SK-N-SH (cell line): Measurements from ENCODE around the gene PDXP.
"Not testable (repeated sequence)": the region's sequence is repeated elsewhere in the genome, so short reads cannot be mapped to it uniquely, and the experiment has no call there.

ENCODE experiments used
- EP300 ChIP-seq, 2 experiments: IDR thresholded peaks; 2 replicates each; pipeline versions ENCODE4 v1.4.0 to v1.6.1; 2012; ENCODE audit warnings: borderline replicate concordance in 1 of 2, low read depth in 1 of 2, low read length in 1 of 2
- GATA2 ChIP-seq: sonication (generic); formaldehyde crosslinking; IDR thresholded peaks from 2 replicates; pipeline ENCODE4 v1.5.0; 2020; ENCODE audit warnings: mild to moderate bottlenecking, missing genetic modification reagents
- POLR2AphosphoS5 ChIP-seq: IDR thresholded peaks from 2 replicates; pipeline ENCODE4 v1.6.1; 2012; ENCODE audit warnings: low read depth, low read length
- TAF1 ChIP-seq: IDR thresholded peaks from 2 replicates; pipeline ENCODE4 v1.6.1; 2012; ENCODE audit warnings: low read depth, mild to moderate bottlenecking, low read length, moderate library complexity, borderline replicate concordance
- TF ChIP-seq, protein P1 (sequence below): IDR thresholded peaks from 2 replicates; pipeline ENCODE4 v1.4.0; 2012; ENCODE audit warnings: low read depth
- TF ChIP-seq, protein P2 (sequence below): fragments of 150-350 bp; IDR thresholded peaks from 2 replicates; pipeline ENCODE4 v1.6.1; 2017; ENCODE audit warnings: antibody characterized with exemption, low read length, low read depth, borderline replicate concordance
- TF ChIP-seq, protein P3 (sequence below): fragments of 200-600 bp; sonication (generic); IDR thresholded peaks from 2 replicates; pipeline ENCODE4 v1.6.1; 2017; ENCODE audit warnings: antibody characterized with exemption, mild to moderate bottlenecking, moderate library complexity
- TF ChIP-seq, protein P4 (sequence below): IDR thresholded peaks from 2 replicates; pipeline ENCODE4 v1.4.0; 2012; ENCODE audit warnings: low read depth, borderline replicate concordance
- TF ChIP-seq, protein P5 (sequence below): IDR thresholded peaks from 2 replicates; pipeline ENCODE4 v1.6.1; 2012; ENCODE audit warnings: mild to moderate bottlenecking, low read depth, low read length, moderate library complexity

DNA sequence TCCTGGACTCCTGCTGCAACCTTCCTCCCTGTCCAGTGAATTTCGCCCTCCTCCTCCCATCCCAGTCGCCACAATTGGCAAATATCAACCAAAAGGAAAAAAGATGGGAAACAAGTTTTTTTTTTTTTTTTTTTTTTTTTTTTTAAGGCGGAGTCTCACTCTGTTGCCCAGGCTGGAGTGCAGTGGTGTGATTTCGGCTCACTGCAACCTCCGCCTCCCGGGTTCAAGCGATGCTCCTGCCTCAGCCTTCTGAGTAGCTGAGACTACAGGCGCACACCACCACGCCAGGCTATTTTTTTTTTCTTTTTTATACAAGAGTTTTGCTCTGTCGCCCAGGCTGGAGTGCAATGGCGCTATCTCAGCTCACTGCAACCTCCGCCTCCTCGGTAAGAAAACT, 37.7 kb downstream of the PDXP start:
- TF ChIP-seq, protein P1, sequence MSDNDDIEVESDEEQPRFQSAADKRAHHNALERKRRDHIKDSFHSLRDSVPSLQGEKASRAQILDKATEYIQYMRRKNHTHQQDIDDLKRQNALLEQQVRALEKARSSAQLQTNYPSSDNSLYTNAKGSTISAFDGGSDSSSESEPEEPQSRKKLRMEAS, result not testable (repeated sequence)
- TF ChIP-seq GATA2; TAF1; POLR2AphosphoS5; EP300 (IDR thresholded peaks at IDR 0.05; ENCODE audit: borderline replicate concordance in 1 of 2, low read depth in 1 of 2, low read length in 1 of 2): not testable (repeated sequence)
- TF ChIP-seq, protein P2, sequence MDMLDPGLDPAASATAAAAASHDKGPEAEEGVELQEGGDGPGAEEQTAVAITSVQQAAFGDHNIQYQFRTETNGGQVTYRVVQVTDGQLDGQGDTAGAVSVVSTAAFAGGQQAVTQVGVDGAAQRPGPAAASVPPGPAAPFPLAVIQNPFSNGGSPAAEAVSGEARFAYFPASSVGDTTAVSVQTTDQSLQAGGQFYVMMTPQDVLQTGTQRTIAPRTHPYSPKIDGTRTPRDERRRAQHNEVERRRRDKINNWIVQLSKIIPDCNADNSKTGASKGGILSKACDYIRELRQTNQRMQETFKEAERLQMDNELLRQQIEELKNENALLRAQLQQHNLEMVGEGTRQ, result not testable (repeated sequence)
- TF ChIP-seq, protein P3, sequence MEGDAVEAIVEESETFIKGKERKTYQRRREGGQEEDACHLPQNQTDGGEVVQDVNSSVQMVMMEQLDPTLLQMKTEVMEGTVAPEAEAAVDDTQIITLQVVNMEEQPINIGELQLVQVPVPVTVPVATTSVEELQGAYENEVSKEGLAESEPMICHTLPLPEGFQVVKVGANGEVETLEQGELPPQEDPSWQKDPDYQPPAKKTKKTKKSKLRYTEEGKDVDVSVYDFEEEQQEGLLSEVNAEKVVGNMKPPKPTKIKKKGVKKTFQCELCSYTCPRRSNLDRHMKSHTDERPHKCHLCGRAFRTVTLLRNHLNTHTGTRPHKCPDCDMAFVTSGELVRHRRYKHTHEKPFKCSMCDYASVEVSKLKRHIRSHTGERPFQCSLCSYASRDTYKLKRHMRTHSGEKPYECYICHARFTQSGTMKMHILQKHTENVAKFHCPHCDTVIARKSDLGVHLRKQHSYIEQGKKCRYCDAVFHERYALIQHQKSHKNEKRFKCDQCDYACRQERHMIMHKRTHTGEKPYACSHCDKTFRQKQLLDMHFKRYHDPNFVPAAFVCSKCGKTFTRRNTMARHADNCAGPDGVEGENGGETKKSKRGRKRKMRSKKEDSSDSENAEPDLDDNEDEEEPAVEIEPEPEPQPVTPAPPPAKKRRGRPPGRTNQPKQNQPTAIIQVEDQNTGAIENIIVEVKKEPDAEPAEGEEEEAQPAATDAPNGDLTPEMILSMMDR, result not testable (repeated sequence)
- TF ChIP-seq, protein P4, sequence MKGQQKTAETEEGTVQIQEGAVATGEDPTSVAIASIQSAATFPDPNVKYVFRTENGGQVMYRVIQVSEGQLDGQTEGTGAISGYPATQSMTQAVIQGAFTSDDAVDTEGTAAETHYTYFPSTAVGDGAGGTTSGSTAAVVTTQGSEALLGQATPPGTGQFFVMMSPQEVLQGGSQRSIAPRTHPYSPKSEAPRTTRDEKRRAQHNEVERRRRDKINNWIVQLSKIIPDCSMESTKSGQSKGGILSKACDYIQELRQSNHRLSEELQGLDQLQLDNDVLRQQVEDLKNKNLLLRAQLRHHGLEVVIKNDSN, result not testable (repeated sequence)
- TF ChIP-seq, protein P5, sequence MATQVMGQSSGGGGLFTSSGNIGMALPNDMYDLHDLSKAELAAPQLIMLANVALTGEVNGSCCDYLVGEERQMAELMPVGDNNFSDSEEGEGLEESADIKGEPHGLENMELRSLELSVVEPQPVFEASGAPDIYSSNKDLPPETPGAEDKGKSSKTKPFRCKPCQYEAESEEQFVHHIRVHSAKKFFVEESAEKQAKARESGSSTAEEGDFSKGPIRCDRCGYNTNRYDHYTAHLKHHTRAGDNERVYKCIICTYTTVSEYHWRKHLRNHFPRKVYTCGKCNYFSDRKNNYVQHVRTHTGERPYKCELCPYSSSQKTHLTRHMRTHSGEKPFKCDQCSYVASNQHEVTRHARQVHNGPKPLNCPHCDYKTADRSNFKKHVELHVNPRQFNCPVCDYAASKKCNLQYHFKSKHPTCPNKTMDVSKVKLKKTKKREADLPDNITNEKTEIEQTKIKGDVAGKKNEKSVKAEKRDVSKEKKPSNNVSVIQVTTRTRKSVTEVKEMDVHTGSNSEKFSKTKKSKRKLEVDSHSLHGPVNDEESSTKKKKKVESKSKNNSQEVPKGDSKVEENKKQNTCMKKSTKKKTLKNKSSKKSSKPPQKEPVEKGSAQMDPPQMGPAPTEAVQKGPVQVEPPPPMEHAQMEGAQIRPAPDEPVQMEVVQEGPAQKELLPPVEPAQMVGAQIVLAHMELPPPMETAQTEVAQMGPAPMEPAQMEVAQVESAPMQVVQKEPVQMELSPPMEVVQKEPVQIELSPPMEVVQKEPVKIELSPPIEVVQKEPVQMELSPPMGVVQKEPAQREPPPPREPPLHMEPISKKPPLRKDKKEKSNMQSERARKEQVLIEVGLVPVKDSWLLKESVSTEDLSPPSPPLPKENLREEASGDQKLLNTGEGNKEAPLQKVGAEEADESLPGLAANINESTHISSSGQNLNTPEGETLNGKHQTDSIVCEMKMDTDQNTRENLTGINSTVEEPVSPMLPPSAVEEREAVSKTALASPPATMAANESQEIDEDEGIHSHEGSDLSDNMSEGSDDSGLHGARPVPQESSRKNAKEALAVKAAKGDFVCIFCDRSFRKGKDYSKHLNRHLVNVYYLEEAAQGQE, result not testable (repeated sequence)
